GM21423 (cell line): ENCODE results near the gene EP400.
"Not testable (repeated sequence)": the region's sequence is repeated elsewhere in the genome, so short reads cannot be mapped to it uniquely, and the experiment has no call there.

Source experiments
- ATAC-seq: cut with Tn5 transposase; IDR thresholded peaks from one replicate; pipeline ENCODE4 v1.9.1; 2021; ENCODE audit warnings: mild to moderate bottlenecking, moderate library complexity; ENCODE audit not compliant: unreplicated experiment

Gene EP400

GRCh38 chr12:132079695-132080094 lies 130.0 kb downstream of the EP400 start:
- ATAC-seq: no peak

- ATAC-seq: not testable (repeated sequence)
Measured at GRCh38 chr12:132080515-132080914, 130.8 kb downstream of the EP400 start.

- ATAC-seq: no peak
Measured at GRCh38 chr12:132081423-132081822, 131.7 kb downstream of the EP400 start.

GRCh38 chr12:132083614-132083940 lies 133.8 kb downstream of the EP400 start:
- ATAC-seq: no peak

GRCh38 chr12:132083941-132084620 lies 134.3 kb downstream of the EP400 start:
- peak; percentile 79 for ATAC-seq

- peak; percentile 36 for ATAC-seq
Measured at GRCh38 chr12:132084621-132085290, 135.0 kb downstream of the EP400 start.

- no peak for ATAC-seq
Measured at GRCh38 chr12:132085291-132085635, 135.5 kb downstream of the EP400 start.

GRCh38 chr12:132089407-132089910 lies 139.7 kb downstream of the EP400 start:
- ATAC-seq: no peak

GRCh38 chr12:132094269-132094891 lies 144.6 kb downstream of the EP400 start:
- ATAC-seq: no peak

GRCh38 chr12:132095520-132096409 lies 146.0 kb downstream of the EP400 start:
- ATAC-seq: no peak

- no peak for ATAC-seq
Measured at GRCh38 chr12:132099739-132100138, 150.0 kb downstream of the EP400 start.

- ATAC-seq: no peak
Measured at GRCh38 chr12:132100306-132101065, 150.7 kb downstream of the EP400 start.

- ATAC-seq: no peak
Measured at GRCh38 chr12:132102297-132102696, 152.6 kb downstream of the EP400 start.

GRCh38 chr12:132103072-132103471 lies 153.3 kb downstream of the EP400 start:
- ATAC-seq: not testable (repeated sequence)

GRCh38 chr12:132103542-132104308 lies 154.0 kb downstream of the EP400 start:
- ATAC-seq: no peak

- no peak for ATAC-seq
Measured at GRCh38 chr12:132105467-132105866, 155.7 kb downstream of the EP400 start.

- no peak for ATAC-seq
Measured at GRCh38 chr12:132106921-132107320, 157.2 kb downstream of the EP400 start.

GRCh38 chr12:132108211-132108832 lies 158.6 kb downstream of the EP400 start:
- ATAC-seq: no peak

- no peak for ATAC-seq
Measured at GRCh38 chr12:132109741-132110140, 160.0 kb downstream of the EP400 start.
